ENCODE results near the gene MAP7D2. TPM values are rescaled to one million over a fixed set of nuclear protein-coding genes. Genes with fewer than 3 reads are reported as not detected.

MAP7D2 gene
- total RNA-seq, 1 experiment from 2014 or later = 15.1 TPM

DNA sequence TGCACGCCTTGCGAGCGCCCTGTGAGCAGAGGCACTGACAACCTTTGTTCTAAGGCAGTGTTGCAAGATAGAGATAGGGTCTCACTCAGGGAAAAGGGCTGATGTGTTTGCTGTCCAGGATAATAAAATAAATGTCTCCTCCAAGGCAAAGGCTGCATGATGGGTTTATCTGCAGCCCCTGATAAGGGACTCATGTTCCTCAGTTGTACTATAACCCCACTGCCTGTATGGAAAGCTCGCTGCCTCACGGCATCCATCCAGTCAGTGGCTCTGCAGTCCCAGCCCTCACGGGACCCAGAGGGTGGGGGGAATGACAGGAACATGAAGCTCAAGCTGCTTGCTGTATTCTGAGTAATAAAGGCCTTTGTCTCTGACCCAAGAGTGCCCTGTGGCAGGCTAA is 148.4 kb downstream of the MAP7D2 start:
- no peaks in the 10 kb centered on the region for H3K9me2 ChIP-seq (replicated peaks; ENCODE audit: insufficient read depth, low read length)
- no peak overlapping the region for H2AFZ ChIP-seq (ENCODE audit: low read length)
- no peak overlapping the region for H3K27ac ChIP-seq (ENCODE audit: low read length)
- H3K36me3 ChIP-seq (ENCODE audit: insufficient read depth, low read length) = no peaks in the 10 kb centered on the region; the same call in 1 of the 2 replicates
- H3K79me2 ChIP-seq (ENCODE audit: low read length) = peaks cover 35% of the 10 kb centered on the region
- no peak overlapping the region for H3K4me3 ChIP-seq (ENCODE audit: low read length)
- peaks cover 8% of the 10 kb centered on the region for H3K4me1 ChIP-seq (ENCODE audit: low read length)
- no peaks in the 10 kb centered on the region for H3K9me3 ChIP-seq (ENCODE audit: low read length)
- H3K9ac ChIP-seq (ENCODE audit: low read length) = no peak overlapping the region
- no peak overlapping the region for H3K4me2 ChIP-seq (ENCODE audit: low read depth, low read length, poor library complexity, severe bottlenecking)
- DNase-seq = no peak
- no peaks in the 10 kb centered on the region for H3K27me3 ChIP-seq (ENCODE audit: low read length)
- no peaks in the 10 kb centered on the region for H4K20me1 ChIP-seq (ENCODE audit: insufficient read depth, low read depth, low read length)

DNA sequence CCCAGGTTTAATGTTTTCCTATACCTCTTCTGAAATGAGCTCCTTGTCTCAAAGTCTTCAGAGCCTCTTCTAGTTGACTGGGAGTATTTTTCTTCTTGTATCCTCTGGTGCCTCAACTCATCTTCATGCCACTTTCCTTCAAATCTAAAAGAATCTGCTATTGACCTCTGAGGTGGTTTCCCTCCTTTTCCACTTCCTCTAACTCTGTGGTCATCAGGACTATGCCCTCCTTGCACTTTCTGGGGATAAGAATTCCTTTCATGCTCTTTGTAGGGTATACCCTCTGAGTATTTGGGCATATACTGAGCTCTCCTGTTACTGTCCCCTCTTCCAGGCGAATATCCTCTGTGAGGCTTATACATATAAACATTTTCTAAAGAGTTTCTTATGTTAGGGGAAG is 150.7 kb downstream of the MAP7D2 start:
- Histone ChIP-seq H3K9me3 (ENCODE audit: low read length) (no peaks in the 10 kb centered on the region), H3K27ac (ENCODE audit: low read length) (no peak overlapping the region), H3K4me2 (ENCODE audit: low read depth, low read length, poor library complexity, severe bottlenecking) (no peak overlapping the region), H4K20me1 (ENCODE audit: insufficient read depth, low read depth, low read length) (no peaks in the 10 kb centered on the region), H3K9ac (ENCODE audit: low read length) (no peak overlapping the region), H3K79me2 (ENCODE audit: low read length) (peaks cover 21% of the 10 kb centered on the region), H2AFZ (ENCODE audit: low read length) (no peak overlapping the region), H3K27me3 (ENCODE audit: low read length) (no peaks in the 10 kb centered on the region), H3K36me3 (ENCODE audit: insufficient read depth, low read length) (no peaks in the 10 kb centered on the region; the same call in 1 of the 2 replicates), H3K4me3 (ENCODE audit: low read length) (no peak overlapping the region), H3K9me2 (replicated peaks; ENCODE audit: insufficient read depth, low read length) (no peaks in the 10 kb centered on the region), H3K4me1 (ENCODE audit: low read length) (no peaks in the 10 kb centered on the region)
- no peak for DNase-seq

DNA sequence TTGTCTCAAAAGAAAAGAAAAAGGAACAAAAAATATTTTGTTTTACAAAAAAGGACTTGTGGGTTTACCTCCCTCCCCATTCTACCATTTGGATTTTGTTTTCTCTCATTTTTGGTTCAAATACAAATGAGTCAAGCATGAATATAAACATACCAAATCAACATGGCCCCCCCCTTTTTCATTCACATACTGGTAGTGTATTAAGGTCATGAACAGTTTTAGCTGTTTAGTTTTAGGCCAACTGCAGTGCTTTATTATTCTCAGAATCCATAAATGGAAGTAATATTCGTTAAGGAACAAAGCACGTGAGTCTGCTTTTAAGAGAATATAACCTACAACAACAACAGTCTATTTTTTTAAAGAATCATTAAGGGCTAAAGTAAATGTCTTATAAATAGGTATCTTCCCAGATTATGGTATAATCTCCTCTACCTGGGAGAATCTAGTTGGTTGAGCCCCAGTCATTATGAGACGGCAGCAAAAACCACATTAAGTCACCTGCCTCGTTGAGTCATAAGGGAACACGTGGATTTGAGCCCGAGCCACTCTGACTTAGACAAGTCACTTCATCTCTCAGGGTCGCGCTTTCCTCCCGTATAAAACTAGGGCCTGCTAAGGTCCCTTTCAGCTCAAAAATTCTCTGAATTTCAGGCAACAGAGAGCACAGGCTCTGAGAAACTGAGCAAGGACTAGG is 152.5 kb downstream of the MAP7D2 start:
- Histone ChIP-seq H3K36me3 (ENCODE audit: insufficient read depth, low read length) (no peaks in the 10 kb centered on the region; the same call in 1 of the 2 replicates), H3K9ac (ENCODE audit: low read length) (no peak overlapping the region), H3K79me2 (ENCODE audit: low read length) (peaks cover 17% of the 10 kb centered on the region), H3K27me3 (ENCODE audit: low read length) (no peaks in the 10 kb centered on the region), H3K27ac (ENCODE audit: low read length) (no peak overlapping the region), H3K9me3 (ENCODE audit: low read length) (no peaks in the 10 kb centered on the region), H2AFZ (ENCODE audit: low read length) (no peak overlapping the region), H3K4me1 (ENCODE audit: low read length) (no peaks in the 10 kb centered on the region), H4K20me1 (ENCODE audit: insufficient read depth, low read depth, low read length) (no peaks in the 10 kb centered on the region), H3K9me2 (replicated peaks; ENCODE audit: insufficient read depth, low read length) (no peaks in the 10 kb centered on the region), H3K4me3 (ENCODE audit: low read length) (no peak overlapping the region), H3K4me2 (ENCODE audit: low read depth, low read length, poor library complexity, severe bottlenecking) (no peak overlapping the region)
- no peak for DNase-seq

- Histone ChIP-seq H3K4me2 (ENCODE audit: low read depth, low read length, poor library complexity, severe bottlenecking) (no peak overlapping the region), H3K36me3 (ENCODE audit: insufficient read depth, low read length) (no peaks in the 10 kb centered on the region; the same call in 1 of the 2 replicates), H3K27me3 (ENCODE audit: low read length) (no peaks in the 10 kb centered on the region), H3K4me1 (ENCODE audit: low read length) (no peaks in the 10 kb centered on the region), H3K4me3 (ENCODE audit: low read length) (no peak overlapping the region), H3K79me2 (ENCODE audit: low read length) (peaks cover 22% of the 10 kb centered on the region), H3K27ac (ENCODE audit: low read length) (no peak overlapping the region), H2AFZ (ENCODE audit: low read length) (no peak overlapping the region), H3K9me2 (replicated peaks; ENCODE audit: insufficient read depth, low read length) (no peaks in the 10 kb centered on the region), H3K9me3 (ENCODE audit: low read length) (no peaks in the 10 kb centered on the region), H4K20me1 (ENCODE audit: insufficient read depth, low read depth, low read length) (no peaks in the 10 kb centered on the region), H3K9ac (ENCODE audit: low read length) (no peak overlapping the region)
- no peak for DNase-seq
These were observed 155.8 kb downstream of the MAP7D2 start for GRCh38 chrX:19960913-19961312.

DNA sequence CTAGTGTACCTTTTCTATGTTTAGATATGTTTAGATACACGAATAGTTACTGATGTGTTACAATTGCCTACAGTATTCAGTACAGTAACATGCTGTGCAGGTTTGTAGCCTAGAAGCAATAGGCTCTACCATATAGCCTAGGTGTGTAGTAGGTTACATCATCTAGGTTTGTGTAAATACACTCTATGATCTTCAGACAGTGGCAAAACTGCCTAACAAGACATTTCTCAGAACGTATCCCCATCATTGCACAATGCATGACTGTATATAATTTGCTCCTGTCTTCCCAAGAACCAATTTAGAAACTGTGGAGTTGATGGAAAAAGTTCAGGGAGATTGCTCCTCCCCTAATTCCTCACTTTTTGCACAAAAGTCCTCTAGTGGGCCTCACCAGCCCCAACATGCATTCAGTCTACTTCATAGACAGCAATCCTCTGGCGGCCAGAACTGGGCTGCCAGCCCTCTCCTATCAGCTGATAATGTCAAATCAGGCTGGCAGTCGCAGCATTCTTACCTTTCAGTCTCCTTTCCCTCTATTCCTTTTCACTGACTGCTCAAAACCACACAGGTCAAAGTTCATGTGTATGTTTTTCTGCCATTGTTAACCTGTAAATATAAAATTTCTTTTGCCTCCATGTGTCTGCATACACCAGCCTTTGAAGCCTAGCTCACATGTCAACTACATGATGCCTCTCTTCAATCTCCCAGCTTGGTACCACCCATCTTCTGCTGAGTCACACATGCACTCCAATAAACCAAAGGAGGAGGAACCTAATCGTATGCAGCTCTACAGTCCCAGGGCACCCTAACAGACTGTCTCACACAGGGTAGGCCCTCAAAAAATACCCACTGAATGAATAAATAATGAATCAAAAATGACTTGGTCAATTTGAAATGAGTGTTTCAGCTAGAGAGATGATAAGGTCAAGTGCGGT is 157.9 kb downstream of the MAP7D2 start:
- Histone ChIP-seq H3K4me2 (ENCODE audit: low read depth, low read length, poor library complexity, severe bottlenecking) (no peak overlapping the region), H3K36me3 (ENCODE audit: insufficient read depth, low read length) (no peaks in the 10 kb centered on the region), H3K9me3 (ENCODE audit: low read length) (no peaks in the 10 kb centered on the region), H3K9ac (ENCODE audit: low read length) (no peak overlapping the region), H3K4me1 (ENCODE audit: low read length) (no peaks in the 10 kb centered on the region), H4K20me1 (ENCODE audit: insufficient read depth, low read depth, low read length) (no peaks in the 10 kb centered on the region), H3K79me2 (ENCODE audit: low read length) (peaks cover 22% of the 10 kb centered on the region), H2AFZ (ENCODE audit: low read length) (no peak overlapping the region), H3K9me2 (replicated peaks; ENCODE audit: insufficient read depth, low read length) (no peaks in the 10 kb centered on the region), H3K27me3 (ENCODE audit: low read length) (no peaks in the 10 kb centered on the region), H3K27ac (ENCODE audit: low read length) (no peak overlapping the region), H3K4me3 (ENCODE audit: low read length) (no peak overlapping the region)
- DNase-seq = no peak

DNA sequence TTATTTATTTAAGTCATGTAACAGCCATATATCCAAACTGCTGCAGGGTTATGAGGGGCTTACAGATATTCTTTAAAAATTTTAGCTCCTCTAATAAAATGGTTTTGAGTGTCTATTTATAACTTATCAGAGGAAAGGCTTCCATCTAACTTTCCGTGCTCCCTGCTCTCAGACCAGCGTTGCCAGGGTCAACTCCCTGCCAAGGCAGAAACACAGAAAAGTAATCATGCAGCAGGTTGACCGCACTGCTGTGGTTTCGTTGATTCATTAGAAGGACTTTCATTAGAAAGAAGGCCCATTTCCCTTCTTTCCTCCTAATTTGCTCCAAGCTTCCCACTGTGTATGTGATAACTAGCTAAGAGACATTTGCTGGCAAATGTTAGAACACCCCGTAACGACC is 159.8 kb downstream of the MAP7D2 start:
- H3K4me2 ChIP-seq (ENCODE audit: low read depth, low read length, poor library complexity, severe bottlenecking) = no peak overlapping the region
- H3K4me1 ChIP-seq (ENCODE audit: low read length) = no peaks in the 10 kb centered on the region
- H3K9me2 ChIP-seq (replicated peaks; ENCODE audit: insufficient read depth, low read length) = no peaks in the 10 kb centered on the region
- no peak overlapping the region for H3K4me3 ChIP-seq (ENCODE audit: low read length)
- no peaks in the 10 kb centered on the region for H3K27me3 ChIP-seq (ENCODE audit: low read length)
- no peak overlapping the region for H3K9ac ChIP-seq (ENCODE audit: low read length)
- no peaks in the 10 kb centered on the region for H3K9me3 ChIP-seq (ENCODE audit: low read length)
- no peaks in the 10 kb centered on the region for H3K36me3 ChIP-seq (ENCODE audit: insufficient read depth, low read length)
- H3K27ac ChIP-seq (ENCODE audit: low read length) = no peak overlapping the region
- no peaks in the 10 kb centered on the region for H4K20me1 ChIP-seq (ENCODE audit: insufficient read depth, low read depth, low read length)
- no peak overlapping the region for H2AFZ ChIP-seq (ENCODE audit: low read length)
- peaks cover 20% of the 10 kb centered on the region for H3K79me2 ChIP-seq (ENCODE audit: low read length)
- DNase-seq = no peak

Small RNA genes lying within 50 kb of the gene (small RNA-seq; reads per million reads assigned to genes)
- gene MIR23C (0.12 reads per million), gene RF00019 (not detected), gene RF00493 (23.6 reads per million, percentile 97 among the genes with 10 or more reads in this experiment), gene RF00494 (not detected)

Other genes with a start within 250 kb of the MAP7D2 start
- gene SH3KBP1, start 229.3 kb downstream of the MAP7D2 start, total RNA-seq (2014; rRNA removed; shearing (Covaris generic); ENCODE audit: low replicate concordance) = 72.0 and 79.6 TPM in 2 replicates
- 5.6 and 16.8 TPM in 2 replicates for gene BCLAF3, start 125.8 kb downstream of the MAP7D2 start, total RNA-seq (2014; rRNA removed; shearing (Covaris generic); ENCODE audit: low replicate concordance)
- 32.8 and 55.5 TPM in 2 replicates for gene EIF1AX, start 24.9 kb upstream of the MAP7D2 start, total RNA-seq (2014; rRNA removed; shearing (Covaris generic); ENCODE audit: low replicate concordance)
- 22.8 and 35.0 TPM in 2 replicates for gene RPS6KA3, start 150.0 kb upstream of the MAP7D2 start, total RNA-seq (2014; rRNA removed; shearing (Covaris generic); ENCODE audit: low replicate concordance)

Measured in Karpas-422 (cell line).